Caco-2 (cell line): ENCODE results near the gene GAB2. TPM values are rescaled to one million over a fixed set of nuclear protein-coding genes. Genes with fewer than 3 reads are reported as not detected.
"Not testable (repeated sequence)": the region's sequence is repeated elsewhere in the genome, so short reads cannot be mapped to it uniquely, and the experiment has no call there.

ENCODE experiments used
- BruUV-seq: library from RNA; stranded (reverse); fragments of 400-500 nt; replicated peaks from 2 replicates; lab custom pipeline; 2021; lab: Mats Ljungman, UMichigan
- CTCF ChIA-PET: fragments of 300-600 bp; sonication (Branson Sonifier 250); formaldehyde crosslinking; loops from one replicate; lab custom pipeline; 2022; ENCODE audit warnings: antibody characterized with exemption; lab: Charles Lee
- POLR2A ChIA-PET: fragments of 300-600 bp; sonication (Branson Sonifier 250); formaldehyde crosslinking; loops from one replicate; lab custom pipeline; 2022; ENCODE audit warnings: antibody characterized with exemption; lab: Charles Lee
- DNase-seq, 2 experiments: peaks; one replicate each; pipeline versions ENCODE4 v3.0.0 to v3.0.0-alpha.2; 2020 to 2022
- H3K27me3 ChIP-seq: replicated peaks from 2 replicates; pipeline ENCODE4 v1.6.0; 2011; ENCODE audit warnings: low read length; ENCODE audit not compliant: control insufficient read depth, insufficient read depth
- H3K36me3 ChIP-seq: 2 replicates; pipeline ENCODE4 v1.5.1; 2011; ENCODE audit warnings: low read length; ENCODE audit not compliant: control insufficient read depth, insufficient read depth
- H3K4me1 ChIP-seq: fragments of 250-450 bp; sonication (Bioruptor Pico); 2 replicates; pipeline ENCODE4 v1.5.1; 2020; ENCODE audit warnings: mild to moderate bottlenecking
- H3K4me3 ChIP-seq: 2 replicates; pipeline ENCODE4 v1.5.1; 2011; ENCODE audit warnings: low read depth, mild to moderate bottlenecking, control low read depth, low read length
- H3K9me3 ChIP-seq: fragments of 250-450 bp; sonication (Bioruptor Pico); 2 replicates; pipeline ENCODE4 v1.5.1; 2020; ENCODE audit warnings: mild to moderate bottlenecking, moderate library complexity
- H3K27ac Mint-ChIP-seq: one replicate; pipeline ENCODE4 v1.8.0; 2022; ENCODE audit warnings: mixed read lengths; ENCODE audit not compliant: unreplicated experiment
- H3K27me3 Mint-ChIP-seq: one replicate; pipeline ENCODE4 v1.8.0; 2022; ENCODE audit warnings: mixed read lengths; ENCODE audit not compliant: insufficient read depth, unreplicated experiment
- H3K36me3 Mint-ChIP-seq: one replicate; pipeline ENCODE4 v1.8.0; 2022; ENCODE audit warnings: mild to moderate bottlenecking, mixed read lengths; ENCODE audit not compliant: insufficient read depth, unreplicated experiment
- H3K4me1 Mint-ChIP-seq: one replicate; pipeline ENCODE4 v1.8.0; 2022; ENCODE audit warnings: low read depth, mixed read lengths; ENCODE audit not compliant: unreplicated experiment
- H3K4me3 Mint-ChIP-seq: one replicate; pipeline ENCODE4 v1.8.0; 2022; ENCODE audit warnings: mild to moderate bottlenecking, moderate library complexity, mixed read lengths; ENCODE audit not compliant: unreplicated experiment
- H3K9me3 Mint-ChIP-seq: one replicate; pipeline ENCODE4 v1.8.0; 2022; ENCODE audit warnings: mixed read lengths; ENCODE audit not compliant: unreplicated experiment
- CTCF ChIP-seq, 2 experiments: fragments of 200-600 bp in 1 of 2; IDR thresholded peaks; 1 replicate in 1 of 2; 2 replicates in 1 of 2; pipeline versions ENCODE4 v1.5.1 to v1.8.0; 2011 to 2022; ENCODE audit warnings: antibody characterized with exemption in 1 of 2, control low read depth in 1 of 2, inconsistent platforms in 1 of 2, low read depth in 1 of 2, low read length in 1 of 2, mild to moderate bottlenecking in 1 of 2, moderate library complexity in 1 of 2; ENCODE audit not compliant: insufficient read depth in 1 of 2, severe bottlenecking in 1 of 2, unreplicated experiment in 1 of 2
- intact Hi-C: fragments of 100-400 bp; cut with micrococcal nuclease; formaldehyde crosslinking; loops from one replicate; pipeline ENCODE4 v1.10.0; 2022; ENCODE audit not compliant: unreplicated experiment
- total RNA-seq: library from RNA; stranded (reverse); gene quantifications from 2 replicates; pipeline ENCODE4 v1.2.3, GENCODE V29; 2022

The GAB2 gene
- total RNA-seq, 1 experiment from 2014 or later: 67.3 TPM

- DNase-seq: peak; percentile 68 to 74
- POLR2A ChIA-PET: no interaction called here
- H3K4me3 ChIP-seq: no peak overlapping the region
- no peaks in the 10 kb centered on the region for H3K27me3 Mint-ChIP-seq
- no TSS peak for BruUV-seq
- CTCF ChIA-PET: interaction anchor here (0.6 to 0.7 kb wide), 2 partner anchors 9 to 30 kb away, joined by 3 to 7 read pairs; partner anchors contain the start of genes KCTD21 and USP35
- H3K4me3 Mint-ChIP-seq: no peak overlapping the region
- H3K4me1 Mint-ChIP-seq: peaks cover 11% of the 10 kb centered on the region
- peak in 1 of 2 experiments; percentile 16 for TF ChIP-seq CTCF (IDR thresholded peaks at IDR 0.05; ENCODE audit: insufficient read depth in 1 of 2, low read depth in 1 of 2, low read length in 1 of 2, severe bottlenecking in 1 of 2, unreplicated experiment in 1 of 2)
- H3K36me3 ChIP-seq: no peaks in the 10 kb centered on the region
- peaks cover 7% of the 10 kb centered on the region; the same call in 1 of the 2 replicates for H3K4me1 ChIP-seq
- intact Hi-C loops: no loop called here
- H3K27me3 ChIP-seq: no peaks in the 10 kb centered on the region
- peaks cover 5% of the 10 kb centered on the region for H3K36me3 Mint-ChIP-seq
- peak overlapping the region; percentile 40 for H3K27ac Mint-ChIP-seq
- no peaks in the 10 kb centered on the region for H3K9me3 ChIP-seq
- H3K9me3 Mint-ChIP-seq: no peaks in the 10 kb centered on the region
Measured at GRCh38 chr11:78179459-78180071, 238.1 kb downstream of the GAB2 start.

DNA sequence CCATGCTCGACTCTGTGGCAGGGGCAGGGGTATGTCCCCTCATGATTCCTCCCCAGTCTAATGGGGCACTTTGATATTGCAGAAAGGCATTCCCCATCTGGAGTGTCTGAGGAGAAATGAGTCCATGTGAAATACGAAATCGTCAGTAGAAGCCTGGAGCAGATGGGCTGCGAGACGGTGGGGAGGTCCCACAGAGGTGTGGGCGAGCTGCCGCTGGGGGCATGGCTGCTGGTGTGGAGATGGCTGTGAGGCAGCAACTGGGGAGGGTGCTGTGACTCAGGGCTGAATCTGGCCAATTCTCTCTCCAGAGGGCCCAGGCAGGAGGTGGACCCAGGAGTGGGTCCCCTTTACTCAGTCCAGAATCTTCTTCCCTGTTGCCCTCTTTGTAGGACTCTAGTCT, 240.4 kb downstream of the GAB2 start:
- DNase-seq: no peak
- intact Hi-C loops: no loop called here
- Mint-ChIP-seq H3K4me1 (peaks cover 11% of the 10 kb centered on the region), H3K4me3 (no peak overlapping the region), H3K36me3 (peaks cover 5% of the 10 kb centered on the region), H3K27me3 (no peaks in the 10 kb centered on the region), H3K27ac (no peak overlapping the region), H3K9me3 (no peaks in the 10 kb centered on the region)
- Histone ChIP-seq H3K4me3 (no peak overlapping the region), H3K36me3 (no peaks in the 10 kb centered on the region), H3K4me1 (peaks cover 7% of the 10 kb centered on the region; the same call in 1 of the 2 replicates), H3K27me3 (no peaks in the 10 kb centered on the region), H3K9me3 (no peaks in the 10 kb centered on the region)
- CTCF ChIA-PET: no interaction called here
- no TSS peak for BruUV-seq
- TF ChIP-seq CTCF (IDR thresholded peaks at IDR 0.05; ENCODE audit: insufficient read depth in 1 of 2, low read depth in 1 of 2, low read length in 1 of 2, severe bottlenecking in 1 of 2, unreplicated experiment in 1 of 2): no peak
- POLR2A ChIA-PET: no interaction called here

DNA sequence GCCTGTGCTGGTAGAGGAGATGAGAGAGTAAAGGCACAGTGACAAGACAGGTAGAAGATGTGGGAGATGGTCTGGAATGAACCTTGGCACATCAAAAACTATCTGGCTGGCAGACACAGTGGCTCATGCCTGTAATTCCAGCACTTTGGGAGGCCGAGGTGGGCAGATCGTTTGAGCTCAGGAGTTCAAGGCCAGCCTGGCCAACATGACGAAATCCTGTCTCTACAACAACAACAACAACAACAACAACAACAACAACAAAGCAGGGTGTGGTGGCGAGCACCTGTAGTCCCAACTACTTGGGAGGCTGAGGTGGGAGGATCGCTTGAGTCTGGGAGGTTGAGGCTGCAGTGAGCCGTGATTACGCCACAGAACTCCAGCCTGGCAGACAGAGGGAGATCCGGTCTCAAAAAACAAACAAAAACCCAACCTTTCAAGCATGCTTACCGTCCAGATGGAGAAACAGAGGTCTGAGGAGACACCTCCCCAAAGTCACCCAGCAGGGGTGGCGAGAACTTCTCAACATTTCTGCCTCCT, 240.9 kb downstream of the GAB2 start:
- CTCF ChIA-PET: no interaction called here
- TF ChIP-seq CTCF (IDR thresholded peaks at IDR 0.05; ENCODE audit: insufficient read depth in 1 of 2, low read depth in 1 of 2, low read length in 1 of 2, severe bottlenecking in 1 of 2, unreplicated experiment in 1 of 2): no peak
- no TSS peak for BruUV-seq

GRCh38 chr11:78175862-78176261, 241.8 kb downstream of the GAB2 start:
- H3K27me3 ChIP-seq, BruUV-seq, DNase-seq, POLR2A ChIA-PET, H3K9me3 ChIP-seq, H3K4me1 ChIP-seq, H3K9me3 Mint-ChIP-seq, H3K36me3 Mint-ChIP-seq, H3K27ac Mint-ChIP-seq, H3K27me3 Mint-ChIP-seq, H3K36me3 ChIP-seq, H3K4me3 ChIP-seq, H3K4me3 Mint-ChIP-seq, CTCF ChIA-PET: not testable (repeated sequence)
- intact Hi-C loops: loop anchor here (2.0 kb wide), 1 partner anchor 27 kb away; no protein-coding TSS in a partner anchor
- peaks cover 11% of the 10 kb centered on the region for H3K4me1 Mint-ChIP-seq

More for the DNA sequence above, 240.9 kb downstream of the GAB2 start:
- H3K27me3 Mint-ChIP-seq: no peaks in the 10 kb centered on the region
- intact Hi-C loops: no loop called here
- H3K4me1 ChIP-seq: peaks cover 7% of the 10 kb centered on the region; the same call in 1 of the 2 replicates
- no peak for DNase-seq
- H3K9me3 ChIP-seq: no peaks in the 10 kb centered on the region
- H3K9me3 Mint-ChIP-seq: no peaks in the 10 kb centered on the region
- H3K27ac Mint-ChIP-seq: no peak overlapping the region
- H3K27me3 ChIP-seq: no peaks in the 10 kb centered on the region
- peaks cover 11% of the 10 kb centered on the region for H3K4me1 Mint-ChIP-seq
- POLR2A ChIA-PET: no interaction called here
- no peak overlapping the region for H3K4me3 Mint-ChIP-seq
- no peaks in the 10 kb centered on the region for H3K36me3 ChIP-seq
- H3K36me3 Mint-ChIP-seq: peaks cover 5% of the 10 kb centered on the region
- H3K4me3 ChIP-seq: no peak overlapping the region
